ENCODE measurements around the gene RASSF8.

- no peak for TF ChIP-seq YY1 (IDR thresholded peaks at IDR 0.05; ENCODE audit: low read depth, low read length)
- TF ChIP-seq KDM1A (IDR thresholded peaks at IDR 0.05; ENCODE audit: borderline replicate concordance, low read length), result no peak
- no peak for TF ChIP-seq CTCF (IDR thresholded peaks at IDR 0.05; ENCODE audit: control extremely low read depth in 1 of 3, insufficient read depth in 1 of 3, low read depth in 1 of 3, low read length in 3 of 3)
- no peak for TF ChIP-seq ATF3 (IDR thresholded peaks at IDR 0.05; ENCODE audit: insufficient read depth, low read depth, low read length)
- no peak for TF ChIP-seq POLR2A (IDR thresholded peaks at IDR 0.05; ENCODE audit: control extremely low read depth in 1 of 2, low read depth in 2 of 2, low read length in 2 of 2)
Measured at GRCh38 chr12:25975179-25975578, 16.7 kb downstream of the RASSF8 start.
